IPS-18a (cell line): ENCODE measurements around the gene GET4.
A peak's percentile ranks its signal among the peaks of the same experiment; 100 is the strongest.

Experiments used
- H3K27ac ChIP-seq: one replicate; pipeline ENCODE4 v1.5.1; 2013; ENCODE audit warnings: low read length
- H3K27me3 ChIP-seq: one replicate; pipeline ENCODE4 v1.6.1; 2013; ENCODE audit warnings: mild to moderate bottlenecking, low read length; ENCODE audit not compliant: control insufficient read depth, insufficient read depth
- H3K36me3 ChIP-seq: one replicate; pipeline ENCODE4 v1.6.1; 2013; ENCODE audit warnings: low read depth, low read length; ENCODE audit not compliant: control insufficient read depth
- H3K4me1 ChIP-seq: one replicate; pipeline ENCODE4 v1.6.1; 2013; ENCODE audit warnings: low read depth, low read length; ENCODE audit not compliant: control insufficient read depth
- H3K4me3 ChIP-seq: one replicate; pipeline ENCODE4 v1.5.1; 2013; ENCODE audit warnings: low read length
- H3K9ac ChIP-seq: one replicate; pipeline ENCODE4 v1.6.1; 2013; ENCODE audit warnings: mild to moderate bottlenecking, low read length, moderate library complexity
- H3K9me3 ChIP-seq: one replicate; pipeline ENCODE4 v1.6.1; 2013; ENCODE audit warnings: low read depth, low read length; ENCODE audit not compliant: control insufficient read depth

GET4 gene

GRCh38 chr7:876077-876971, at the start of gene GET4:
Gene GET4 (plus strand): TSS chr7:876554. CDS start chr7:876646, 92 bp downstream.
- H3K9me3 ChIP-seq = no peaks in the 10 kb centered on the region
- H3K4me3 ChIP-seq = peak within 1 kb of the TSS; percentile 75
- peaks cover 34% of the 10 kb centered on the region for H3K36me3 ChIP-seq
- H3K27me3 ChIP-seq = no peaks in the 10 kb centered on the region
- no peak within 1 kb of the TSS for H3K27ac ChIP-seq
- H3K9ac ChIP-seq = peak within 1 kb of the TSS; percentile 74
- peaks cover 10% of the 10 kb centered on the region for H3K4me1 ChIP-seq

DNA sequence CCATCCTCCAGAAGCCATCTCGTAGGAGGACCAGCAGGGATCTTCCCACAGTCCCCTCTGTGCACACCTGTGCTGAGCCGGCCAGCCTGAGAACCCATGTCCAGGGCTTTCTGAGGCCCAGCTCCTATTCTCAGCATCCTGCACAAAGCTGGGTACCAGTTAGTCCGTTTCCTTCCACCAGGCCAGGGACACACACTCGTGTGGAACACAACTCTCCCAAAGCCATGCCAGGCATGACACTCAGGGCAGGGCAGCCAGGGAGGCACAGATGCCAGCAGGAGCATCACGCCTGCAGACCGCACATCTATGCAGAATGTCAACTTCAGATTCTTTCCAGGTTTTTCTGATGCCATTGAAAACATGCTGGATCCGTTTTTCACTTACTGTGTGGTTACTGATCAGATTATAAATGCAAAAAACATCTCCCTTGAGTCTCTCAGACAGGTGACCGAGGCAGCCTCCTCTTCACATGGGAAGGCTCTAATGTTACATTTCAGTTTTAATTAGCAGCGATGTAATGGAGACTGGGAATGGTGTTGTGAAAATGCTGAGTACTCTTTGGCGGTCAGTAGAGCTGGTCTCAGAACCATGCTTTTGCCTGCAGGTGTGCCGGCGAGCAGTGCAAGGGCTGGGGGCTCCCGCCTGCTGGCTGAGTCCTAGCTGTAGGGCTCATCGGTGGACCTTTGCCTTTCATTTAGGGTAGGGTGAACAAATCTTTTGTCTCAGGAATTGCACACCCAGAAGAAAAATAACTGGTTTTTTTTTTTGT, 47.4 kb upstream of the GET4 start:
- H3K9ac ChIP-seq = no peak overlapping the region
- no peak overlapping the region for H3K4me3 ChIP-seq
- no peaks in the 10 kb centered on the region for H3K36me3 ChIP-seq
- H3K27ac ChIP-seq = no peak overlapping the region
- H3K9me3 ChIP-seq = no peaks in the 10 kb centered on the region
- H3K27me3 ChIP-seq = no peaks in the 10 kb centered on the region
- peaks cover 11% of the 10 kb centered on the region for H3K4me1 ChIP-seq

DNA sequence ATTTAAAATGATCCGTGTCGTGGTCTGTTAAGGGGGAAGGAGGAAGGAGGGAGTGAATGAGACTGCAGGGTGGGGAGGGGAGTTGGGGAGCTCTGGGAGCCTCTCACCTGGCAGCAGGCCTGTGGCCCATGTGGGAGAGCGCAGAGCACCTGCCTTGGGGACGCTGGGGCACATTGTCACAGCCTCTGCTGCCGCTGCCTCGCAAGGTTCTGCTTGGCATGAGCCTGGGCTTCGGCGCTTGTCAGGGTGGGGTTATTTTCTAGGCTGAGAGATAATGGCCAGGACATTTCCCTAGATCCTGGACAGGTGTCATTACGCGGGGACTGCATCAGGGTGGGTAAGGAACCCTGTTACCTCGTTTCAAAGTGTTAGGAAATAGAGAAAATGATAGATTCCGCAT, 46.3 kb upstream of the GET4 start:
- Histone ChIP-seq H3K9me3 (no peaks in the 10 kb centered on the region), H3K27me3 (no peaks in the 10 kb centered on the region)

DNA sequence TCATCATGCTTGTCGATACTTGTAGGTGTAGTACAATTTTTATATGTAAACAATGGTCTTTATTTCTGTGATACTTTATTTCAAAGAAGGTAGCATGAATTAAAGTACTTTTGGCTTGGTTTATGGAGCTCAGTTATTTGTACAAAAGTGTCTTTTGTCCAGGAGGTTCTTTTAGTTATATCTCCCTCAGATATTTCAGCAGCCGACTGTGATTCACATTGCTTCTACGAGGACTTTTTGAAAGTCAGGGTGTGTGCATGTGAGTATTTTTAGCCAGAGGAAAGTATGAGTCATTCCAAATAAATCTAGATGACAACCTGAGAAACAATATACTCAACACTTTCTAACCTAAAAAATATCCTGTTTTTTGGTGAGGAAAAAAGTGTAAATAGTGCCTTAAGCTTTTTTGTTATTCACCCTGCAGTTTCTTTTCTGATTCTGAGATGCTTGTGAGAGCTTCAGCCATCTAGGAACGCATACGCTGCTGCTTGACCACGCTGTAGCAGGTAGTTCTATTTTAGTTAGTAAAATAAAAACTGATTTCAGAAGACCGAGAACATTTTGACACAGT, 44.7 kb upstream of the GET4 start:
- Histone ChIP-seq H3K36me3 (no peaks in the 10 kb centered on the region), H3K4me3 (no peak overlapping the region), H3K9me3 (no peaks in the 10 kb centered on the region), H3K27me3 (no peaks in the 10 kb centered on the region), H3K27ac (no peak overlapping the region), H3K9ac (no peak overlapping the region), H3K4me1 (peaks cover 7% of the 10 kb centered on the region)

More for the DNA sequence above, 46.3 kb upstream of the GET4 start:
- peaks cover 11% of the 10 kb centered on the region for H3K4me1 ChIP-seq
- no peak overlapping the region for H3K27ac ChIP-seq
- H3K4me3 ChIP-seq = no peak overlapping the region
- no peak overlapping the region for H3K9ac ChIP-seq
- H3K36me3 ChIP-seq = no peaks in the 10 kb centered on the region

GRCh38 chr7:832167-832967, 44.0 kb upstream of the GET4 start, which contains the start of gene SUN1:
Gene SUN1 (plus strand): TSS chr7:832476. CDS start chr7:832525, 49 bp downstream.
- H3K27ac ChIP-seq = peak within 1 kb of the TSS; percentile 17
- no peak within 1 kb of the TSS for H3K9ac ChIP-seq
- H3K36me3 ChIP-seq = no peaks in the 10 kb centered on the region
- H3K27me3 ChIP-seq = no peaks in the 10 kb centered on the region
- H3K4me1 ChIP-seq = peaks cover 7% of the 10 kb centered on the region
- H3K9me3 ChIP-seq = no peaks in the 10 kb centered on the region
- H3K4me3 ChIP-seq = no peak within 1 kb of the TSS

- Histone ChIP-seq H3K27me3 (no peaks in the 10 kb centered on the region), H3K9me3 (no peaks in the 10 kb centered on the region), H3K27ac (no peak overlapping the region), H3K4me3 (no peak overlapping the region), H3K9ac (no peak overlapping the region), H3K4me1 (peaks cover 7% of the 10 kb centered on the region), H3K36me3 (no peaks in the 10 kb centered on the region)
Observed at GRCh38 chr7:832968-833424, 43.4 kb upstream of the GET4 start.

- no peaks in the 10 kb centered on the region for H3K9me3 ChIP-seq
Observed at GRCh38 chr7:833601-834258, 42.6 kb upstream of the GET4 start.

GRCh38 chr7:834277-834676, 42.1 kb upstream of the GET4 start:
- H3K4me1 ChIP-seq = peaks cover 7% of the 10 kb centered on the region
- no peaks in the 10 kb centered on the region for H3K27me3 ChIP-seq
- H3K9ac ChIP-seq = no peak overlapping the region
- peaks cover 6% of the 10 kb centered on the region for H3K36me3 ChIP-seq
- no peak overlapping the region for H3K4me3 ChIP-seq
- H3K27ac ChIP-seq = no peak overlapping the region
- H3K9me3 ChIP-seq = no peaks in the 10 kb centered on the region

More at GRCh38 chr7:833601-834258, 42.6 kb upstream of the GET4 start:
- no peaks in the 10 kb centered on the region for H3K27me3 ChIP-seq
- no peak overlapping the region for H3K9ac ChIP-seq
- H3K36me3 ChIP-seq = peaks cover under 1% of the 10 kb centered on the region
- no peak overlapping the region for H3K4me3 ChIP-seq
- peaks cover 7% of the 10 kb centered on the region for H3K4me1 ChIP-seq
- no peak overlapping the region for H3K27ac ChIP-seq

GRCh38 chr7:835021-835420, 41.3 kb upstream of the GET4 start:
- Histone ChIP-seq H3K9ac (no peak overlapping the region), H3K9me3 (no peaks in the 10 kb centered on the region), H3K36me3 (peaks cover 11% of the 10 kb centered on the region), H3K27me3 (no peaks in the 10 kb centered on the region), H3K27ac (no peak overlapping the region), H3K4me3 (no peak overlapping the region), H3K4me1 (peaks cover 7% of the 10 kb centered on the region)

DNA sequence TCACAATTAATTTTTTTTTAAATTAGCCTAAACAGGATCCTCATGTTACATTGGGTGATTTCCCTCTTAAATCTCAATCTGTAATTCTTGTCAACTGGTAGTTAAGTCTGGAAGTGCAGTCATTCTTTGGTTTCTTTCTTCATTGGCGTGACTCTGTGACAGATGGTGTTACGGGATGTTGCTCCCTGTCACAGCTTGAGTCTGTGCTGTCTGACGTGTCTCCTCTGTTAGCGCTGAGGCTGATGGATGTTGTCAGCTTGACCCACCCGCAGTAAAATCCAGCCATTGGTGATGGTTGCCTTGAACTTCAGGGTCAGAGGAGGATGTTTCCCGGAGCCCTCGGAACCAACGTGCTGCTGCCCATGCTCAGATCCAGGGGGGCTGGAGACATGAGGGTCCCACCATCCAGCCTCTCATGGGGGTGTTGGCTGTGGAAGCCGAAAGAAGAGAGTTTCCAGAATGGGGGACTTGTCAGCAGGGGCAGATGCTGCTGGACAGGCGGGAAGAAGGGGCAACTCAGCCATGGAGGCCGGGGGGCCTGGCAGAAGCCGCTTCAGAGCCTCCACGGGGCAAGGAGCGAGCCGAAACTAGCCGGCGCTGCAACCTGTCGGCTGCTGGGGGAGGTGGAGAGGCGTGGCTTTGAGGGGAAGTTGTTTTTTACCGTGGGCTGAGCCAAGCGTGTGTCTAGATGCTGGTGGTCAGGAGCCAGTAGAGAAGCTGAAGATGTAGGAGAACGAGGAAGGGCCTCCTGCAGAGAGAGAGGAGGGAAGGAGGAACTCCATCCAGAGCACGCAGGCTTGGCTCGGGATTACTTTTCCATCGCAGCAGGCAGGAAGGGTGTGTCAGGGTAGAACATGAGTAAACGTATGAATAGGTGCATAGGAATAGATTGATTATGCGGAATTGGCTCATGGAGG, 40.6 kb upstream of the GET4 start:
- Histone ChIP-seq H3K4me1 (peaks cover 7% of the 10 kb centered on the region), H3K36me3 (peaks cover 15% of the 10 kb centered on the region), H3K9me3 (no peaks in the 10 kb centered on the region), H3K4me3 (no peak overlapping the region), H3K27ac (no peak overlapping the region), H3K9ac (no peak overlapping the region), H3K27me3 (no peaks in the 10 kb centered on the region)
